HG03558 (cell line): ENCODE results near the gene IFT25.

Experiments used
- ATAC-seq: cut with Tn5 transposase; IDR thresholded peaks from one replicate; pipeline ENCODE4 v1.9.1; 2021; ENCODE audit warnings: moderate number of reproducible peaks; ENCODE audit not compliant: unreplicated experiment; ENCODE audit errors: extremely low read depth

The IFT25 gene

GRCh38 chr1:53934170-53934765 lies 11.2 kb downstream of the IFT25 start:
- ATAC-seq, result no peak

- ATAC-seq, result no peak
Observed at GRCh38 chr1:53931523-53931922, 14.0 kb downstream of the IFT25 start.

GRCh38 chr1:53930932-53931331 lies 14.6 kb downstream of the IFT25 start:
- ATAC-seq, result no peak

GRCh38 chr1:53929246-53929960 lies 16.1 kb downstream of the IFT25 start:
- ATAC-seq, result no peak

- ATAC-seq, result no peak
Observed at GRCh38 chr1:53927376-53927881, 18.1 kb downstream of the IFT25 start.

GRCh38 chr1:53919675-53920066 lies 25.8 kb downstream of the IFT25 start:
- ATAC-seq, result no peak

GRCh38 chr1:53918343-53918742 lies 27.2 kb downstream of the IFT25 start:
- no peak for ATAC-seq

GRCh38 chr1:53913352-53914033 lies 32.0 kb downstream of the IFT25 start:
- ATAC-seq, result no peak

GRCh38 chr1:53911442-53911841 lies 34.1 kb downstream of the IFT25 start:
- no peak for ATAC-seq

GRCh38 chr1:53909946-53910345 lies 35.6 kb downstream of the IFT25 start:
- no peak for ATAC-seq

GRCh38 chr1:53906121-53906520 lies 39.4 kb downstream of the IFT25 start:
- ATAC-seq, result no peak

- ATAC-seq, result no peak
Observed at GRCh38 chr1:53905509-53905908, 40.0 kb downstream of the IFT25 start.

GRCh38 chr1:53902235-53903138 lies 43.0 kb downstream of the IFT25 start:
- no peak for ATAC-seq

- ATAC-seq, result no peak
Observed at GRCh38 chr1:53899708-53900107, 45.8 kb downstream of the IFT25 start.

GRCh38 chr1:53899206-53899628 lies 46.3 kb downstream of the IFT25 start:
- no peak for ATAC-seq

- no peak for ATAC-seq
Observed at GRCh38 chr1:53896635-53897229, 48.8 kb downstream of the IFT25 start.

GRCh38 chr1:53895421-53895820 lies 50.1 kb downstream of the IFT25 start:
- no peak for ATAC-seq

GRCh38 chr1:53894644-53895043 lies 50.9 kb downstream of the IFT25 start:
- ATAC-seq, result no peak

- no peak for ATAC-seq
Observed at GRCh38 chr1:53893999-53894636, 51.4 kb downstream of the IFT25 start, which contains the start of gene DIO1. Gene DIO1, plus strand, starts transcription at chr1:53894187. Its CDS starts 24 bp downstream, at chr1:53894211.
